HepG2 (cell line): ENCODE measurements around the gene YJEFN3. TPM values are rescaled to one million over a fixed set of nuclear protein-coding genes. Genes with fewer than 3 reads are reported as not detected.

Source experiments
- ATAC-seq: fragments of 200-7000 bp; cut with Tn5 transposase; 3 replicates; pipeline ENCODE4 v1.9.1; 2020; ENCODE audit warnings: mild to moderate bottlenecking, moderate library complexity
- BruUV-seq: library from RNA; stranded (reverse); fragments of 400-500 nt; replicated peaks from 2 replicates; lab custom pipeline; 2021; lab: Mats Ljungman, UMichigan
- CTCF ChIA-PET: fragments of 300-600 bp; formaldehyde crosslinking; extraction: SDS; loops from one replicate; lab custom pipeline; 2021; ENCODE audit warnings: low total read pairs, inconsistent platforms, low intra/inter-chr PET ratio; lab: Yijun Ruan, JAX
- POLR2A ChIA-PET: fragments of 350-600 bp; sonication (Branson Sonifier 250); formaldehyde crosslinking; loops from one replicate; lab custom pipeline; 2020; ENCODE audit warnings: antibody characterized with exemption, inconsistent platforms; lab: Yijun Ruan, JAX
- DNase-seq: peaks from one replicate; pipeline ENCODE4 v3.0.0-alpha.2; 2015; ENCODE audit warnings: low spot score
- FAIRE-seq: peaks from 3 replicates; lab custom pipeline; 2011; peaks lifted over from hg19 to GRCh38; lab: Jason Lieb, UNC
- H2AFZ ChIP-seq: one replicate; pipeline ENCODE4 v1.6.1; 2011; ENCODE audit warnings: low read length, inconsistent platforms
- H3K27ac ChIP-seq: fragments of 300-600 bp; 3 replicates; pipeline ENCODE4 v1.8.0; 2011; ENCODE audit warnings: mixed run types, mild to moderate bottlenecking, mixed read lengths, low read length, inconsistent platforms; ENCODE audit not compliant: insufficient read depth; ENCODE audit errors: extremely low read length
- H3K27me3 ChIP-seq, 2 experiments: fragments of 200-600 bp in 1 of 2; 2 replicates in 1 of 2; 3 replicates in 1 of 2; pipeline versions ENCODE4 v1.6.0 to v1.8.0; 2011; ENCODE audit warnings: low read length in 2 of 2, mild to moderate bottlenecking in 2 of 2, moderate library complexity in 2 of 2, inconsistent platforms in 1 of 2; ENCODE audit not compliant: insufficient read depth in 2 of 2, control insufficient read depth in 1 of 2
- H3K36me3 ChIP-seq, 2 experiments: fragments of 200-600 bp in 1 of 2; replicated peaks in 1 of 2; 2 replicates in 1 of 2; 3 replicates in 1 of 2; pipeline versions ENCODE4 v1.5.1 to v1.8.0; 2011; ENCODE audit warnings: low read length in 2 of 2, inconsistent platforms in 1 of 2; ENCODE audit not compliant: insufficient read depth in 2 of 2, control insufficient read depth in 1 of 2
- H3K4me1 ChIP-seq: 2 replicates; pipeline ENCODE4 v1.5.1; 2012; ENCODE audit warnings: low read length, inconsistent platforms; ENCODE audit not compliant: insufficient read depth
- H3K4me2 ChIP-seq: 2 replicates; pipeline ENCODE4 v1.6.0; 2011; ENCODE audit warnings: low read depth, low read length, inconsistent platforms
- H3K4me3 ChIP-seq, 3 experiments: fragments of 200-600 bp in 1 of 3; sonication (generic), shearing (Covaris generic) in 1 of 3; replicated peaks in 1 of 3; 2 replicates each; pipeline ENCODE4 v1.5.1; 2011 to 2016; ENCODE audit warnings: low read length in 3 of 3, inconsistent platforms in 2 of 3, low read depth in 2 of 3, mild to moderate bottlenecking in 2 of 3, control low read depth in 1 of 3, mixed read lengths in 1 of 3; ENCODE audit not compliant: insufficient read depth in 1 of 3
- H3K79me2 ChIP-seq: one replicate; pipeline ENCODE4 v1.6.1; 2011; ENCODE audit warnings: low read length, inconsistent platforms; ENCODE audit not compliant: insufficient read depth
- H3K9ac ChIP-seq: 2 replicates; pipeline ENCODE4 v1.6.0; 2011; ENCODE audit warnings: mild to moderate bottlenecking, low read depth, low read length, inconsistent platforms; ENCODE audit not compliant: insufficient read depth
- H3K9me3 ChIP-seq: 2 replicates; pipeline ENCODE4 v1.5.1; 2012; ENCODE audit warnings: mild to moderate bottlenecking, low read length
- H4K20me1 ChIP-seq: 2 replicates; pipeline ENCODE4 v1.6.0; 2011; ENCODE audit warnings: inconsistent platforms, mild to moderate bottlenecking, low read length, moderate library complexity; ENCODE audit not compliant: insufficient read depth
- KAT8 ChIP-seq: IDR thresholded peaks from 2 replicates; pipeline ENCODE4 v1.6.1; 2016; ENCODE audit warnings: missing genetic modification reagents, missing compliant biosample characterization
- NFIB ChIP-seq: sonication (generic); formaldehyde crosslinking; IDR thresholded peaks from 2 replicates; pipeline ENCODE4 v1.9.0; 2021; ENCODE audit warnings: missing genetic modification reagents, mild to moderate bottlenecking, borderline replicate concordance
- RFX1 ChIP-seq: fragments of 450-650 bp; IDR thresholded peaks from 2 replicates; pipeline ENCODE4 v1.6.1; 2017
- SIN3A ChIP-seq: IDR thresholded peaks from 2 replicates; pipeline ENCODE4 v1.6.1; 2011; ENCODE audit warnings: low read depth, mild to moderate bottlenecking, control low read depth, low read length, borderline replicate concordance
- ZFP41 ChIP-seq: sonication (generic); formaldehyde crosslinking; IDR thresholded peaks from 2 replicates; pipeline ENCODE4 v1.4.0; 2020; ENCODE audit warnings: mild to moderate bottlenecking, missing genetic modification reagents, borderline replicate concordance
- WGBS: methylation state at CpG from one replicate; pipeline ENCODE4 v1.1.6; 2017; ENCODE audit warnings: low lambda C conversion rate; 5-methylcytosine and 5-hydroxymethylcytosine counted together
- in situ Hi-C: cut with HindIII; loops from 2 replicates; pipeline ENCODE4 v1.10.0; 2017; ENCODE audit warnings: low pct_unique_long_range_greater_than_20kb; ENCODE audit not compliant: extremely low pct_ligation_motif_present
- intact Hi-C: fragments of 100-400 bp; cut with micrococcal nuclease; formaldehyde crosslinking; loops from one replicate; pipeline ENCODE4 v1.10.0; 2022; ENCODE audit not compliant: unreplicated experiment
- polyA plus RNA-seq, 8 experiments: library from polyadenylated mRNA; depleted of rRNA in 3 of 8; stranded (reverse) in 7 of 8; unstranded in 1 of 8; fragments of >200 nt; fragmentation: Illumina TruSeq in 4 of 8; extraction: Trizol in 4 of 8; gene quantifications; 2 replicates each; pipeline versions ENCODE4 v1.2.1 to v1.2.3, GENCODE V29; 2011 to 2016; ENCODE audit warnings: low read depth in 4 of 8, missing spikeins in 1 of 8, mixed read lengths in 1 of 8; ENCODE audit not compliant: insufficient read depth in 1 of 8
- total RNA-seq, 5 experiments: library from RNA; depleted of rRNA; stranded (reverse); fragments of >200 nt; fragmentation: Illumina TruSeq; extraction: Trizol; gene quantifications; 2 replicates each; pipeline ENCODE4 v1.2.3, GENCODE V29; 2016; ENCODE audit warnings: low read depth in 1 of 5

YJEFN3 gene
- total and polyA plus RNA-seq, 2 of the 13 experiments (the other 11 are each of a cell fraction or from before 2014, with no cell fraction given): 0.89 to 4.0 TPM

GRCh38 chr19:19575411-19575810 lies 46.7 kb downstream of the YJEFN3 start:
- no peak for ATAC-seq
- DNase-seq: no peak
- no peaks in the 10 kb centered on the region for H3K4me1 ChIP-seq

GRCh38 chr19:19578252-19578651 lies 49.5 kb downstream of the YJEFN3 start:
- no peak for TF ChIP-seq NFIB (CRISPR knock-in tag)
- TF ChIP-seq SIN3A: no peak
- TF ChIP-seq ZFP41 (CRISPR knock-in tag): no peak
- no peak for TF ChIP-seq KAT8
- TF ChIP-seq, all 625 proteins: peak for 0
- ATAC-seq (no peak), DNase-seq (no peak), FAIRE-seq (no peak)
- BruUV-seq: no TSS peak
- 89% methylated on average over 5 of the region's 6 CpGs for WGBS
- CTCF ChIA-PET: no interaction called here
- Histone ChIP-seq H3K27me3 (peaks cover 0 to 6% of the 10 kb centered on the region in 2 experiments; a peak in 3 of 5 replicates), H3K27ac (no peak overlapping the region), H3K36me3 (no peaks in the 10 kb centered on the region), H3K9ac (no peak overlapping the region), H3K4me1 (no peaks in the 10 kb centered on the region), H2AFZ (no peak overlapping the region), H3K9me3 (no peaks in the 10 kb centered on the region), H3K4me2 (no peak overlapping the region), H3K79me2 (no peaks in the 10 kb centered on the region), H3K4me3 (no peak overlapping the region), H4K20me1 (no peaks in the 10 kb centered on the region)
- intact Hi-C loops: no loop called here
- in situ Hi-C loops: no loop called here
- POLR2A ChIA-PET: no interaction called here

More at GRCh38 chr19:19575411-19575810, 46.7 kb downstream of the YJEFN3 start:
- H3K27ac ChIP-seq: no peak overlapping the region
- intact Hi-C loops (no loop called here), in situ Hi-C loops (no loop called here)
- TF ChIP-seq RFX1: no peak
- WGBS: 15% methylated on average over 5 of the region's 6 CpGs
- no peaks in the 10 kb centered on the region for H3K79me2 ChIP-seq
- H3K9ac ChIP-seq: no peak overlapping the region
- ChIA-PET CTCF (no interaction called here), POLR2A (no interaction called here)
- no peaks in the 10 kb centered on the region for H3K36me3 ChIP-seq
- no peak overlapping the region for H2AFZ ChIP-seq
- H4K20me1 ChIP-seq: no peaks in the 10 kb centered on the region
- BruUV-seq: no TSS peak
- H3K9me3 ChIP-seq: no peaks in the 10 kb centered on the region
- H3K4me3 ChIP-seq: no peak overlapping the region
- FAIRE-seq: no peak
- H3K27me3 ChIP-seq: peaks cover 0 to 9% of the 10 kb centered on the region in 2 experiments; a peak in 3 of 5 replicates
- H3K4me2 ChIP-seq: no peak overlapping the region
